ENCODE data around the gene NEU4. TPM values are rescaled to one million over a fixed set of nuclear protein-coding genes. Genes with fewer than 3 reads are reported as not detected.

Gene NEU4
- total RNA-seq, 1 donor from 2014 or later = not detected

DNA sequence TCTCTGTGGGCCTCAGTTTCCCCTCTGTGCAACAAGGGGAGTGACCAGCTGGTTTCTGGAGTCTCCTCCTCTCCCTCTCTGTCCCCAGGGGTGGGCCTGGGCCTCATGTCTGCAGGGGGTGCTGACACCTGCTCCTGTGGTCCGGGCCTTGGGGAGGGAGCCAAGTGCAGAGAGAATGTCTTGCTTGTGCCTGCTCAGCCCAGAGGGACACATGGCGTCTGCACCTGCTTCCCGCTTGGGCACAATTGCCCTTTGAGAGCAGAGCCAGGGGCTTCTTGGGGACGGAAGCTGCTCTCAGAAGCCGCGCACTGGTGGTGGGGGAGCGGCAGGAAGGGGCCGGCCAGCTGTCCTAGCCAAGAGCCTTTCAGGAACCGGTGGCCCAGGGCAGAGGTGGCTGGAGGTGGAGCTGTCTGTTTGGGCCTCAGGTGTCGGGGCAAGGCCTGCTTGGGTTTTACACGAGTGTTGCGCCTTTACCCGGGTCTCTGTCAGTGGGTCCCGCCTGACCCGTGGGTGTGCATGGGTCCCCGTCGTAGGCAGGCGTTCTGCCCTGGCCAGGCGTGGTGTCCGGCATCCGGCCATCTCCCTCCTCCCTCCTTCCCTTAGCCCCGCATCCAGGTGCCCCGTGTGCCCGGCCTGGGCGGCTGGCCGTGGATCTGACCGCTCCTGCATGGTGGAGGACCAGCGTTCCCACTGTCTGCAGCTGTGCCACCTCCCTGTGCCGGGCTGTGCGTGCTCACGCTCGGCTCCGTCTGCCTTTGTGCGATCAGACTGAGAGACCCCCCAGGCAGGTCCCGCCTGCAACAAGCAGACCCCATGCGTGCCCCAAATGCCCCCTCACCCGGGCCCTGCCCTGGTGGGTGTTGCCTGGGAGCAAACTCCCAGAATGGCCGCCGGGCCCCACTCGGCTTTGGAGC, 4.0 kb downstream of the NEU4 start:
- no peaks in the 10 kb centered on the region for H3K36me3 Mint-ChIP-seq (ENCODE audit: unreplicated experiment)
- H3K27me3 Mint-ChIP-seq (ENCODE audit: unreplicated experiment) = no peaks in the 10 kb centered on the region

DNA sequence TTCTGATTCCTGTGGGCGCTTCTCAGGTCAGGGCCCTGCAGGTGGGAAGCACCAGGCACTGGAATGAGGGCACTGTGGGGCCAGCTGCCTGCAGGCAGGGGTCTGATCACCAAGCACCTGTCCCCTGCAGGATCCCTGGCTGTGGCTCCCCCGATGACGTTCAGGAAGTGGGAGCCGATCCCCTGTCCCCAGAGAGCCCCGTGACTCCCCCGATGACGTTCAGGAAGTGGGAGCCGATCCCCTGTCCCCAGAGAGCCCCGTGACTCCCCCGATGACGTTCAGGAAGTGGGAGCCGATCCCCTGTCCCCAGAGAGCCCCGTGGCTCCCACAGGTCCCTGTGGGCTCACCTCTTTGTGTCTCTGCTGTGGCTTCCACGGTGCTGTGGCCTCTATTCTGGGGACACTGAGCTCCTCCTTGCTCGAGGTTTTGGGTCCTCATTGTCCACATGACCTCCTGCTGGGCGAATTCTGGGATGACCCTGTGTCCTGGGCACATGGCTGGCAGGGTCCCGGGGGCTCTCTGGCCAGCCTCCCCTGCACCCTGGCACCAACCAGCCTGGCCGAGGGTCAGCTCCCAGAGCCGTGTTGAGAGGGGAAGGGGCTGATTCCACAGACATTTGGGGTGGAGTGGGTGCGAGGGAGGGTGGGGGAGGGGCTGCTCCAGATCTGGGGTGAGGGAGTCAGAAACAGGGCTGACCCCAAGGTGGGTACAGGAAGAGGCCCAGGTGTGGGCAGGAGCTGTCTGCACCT, 4.8 kb downstream of the NEU4 start:
- Mint-ChIP-seq H3K36me3 (ENCODE audit: unreplicated experiment) (no peaks in the 10 kb centered on the region), H3K4me3 (ENCODE audit: unreplicated experiment) (no peak overlapping the region), H3K9me3 (ENCODE audit: unreplicated experiment) (no peaks in the 10 kb centered on the region), H3K4me1 (ENCODE audit: unreplicated experiment) (no peaks in the 10 kb centered on the region), H3K27ac (ENCODE audit: unreplicated experiment) (no peak overlapping the region), H3K27me3 (ENCODE audit: unreplicated experiment) (no peaks in the 10 kb centered on the region)
- TF ChIP-seq, protein P1, sequence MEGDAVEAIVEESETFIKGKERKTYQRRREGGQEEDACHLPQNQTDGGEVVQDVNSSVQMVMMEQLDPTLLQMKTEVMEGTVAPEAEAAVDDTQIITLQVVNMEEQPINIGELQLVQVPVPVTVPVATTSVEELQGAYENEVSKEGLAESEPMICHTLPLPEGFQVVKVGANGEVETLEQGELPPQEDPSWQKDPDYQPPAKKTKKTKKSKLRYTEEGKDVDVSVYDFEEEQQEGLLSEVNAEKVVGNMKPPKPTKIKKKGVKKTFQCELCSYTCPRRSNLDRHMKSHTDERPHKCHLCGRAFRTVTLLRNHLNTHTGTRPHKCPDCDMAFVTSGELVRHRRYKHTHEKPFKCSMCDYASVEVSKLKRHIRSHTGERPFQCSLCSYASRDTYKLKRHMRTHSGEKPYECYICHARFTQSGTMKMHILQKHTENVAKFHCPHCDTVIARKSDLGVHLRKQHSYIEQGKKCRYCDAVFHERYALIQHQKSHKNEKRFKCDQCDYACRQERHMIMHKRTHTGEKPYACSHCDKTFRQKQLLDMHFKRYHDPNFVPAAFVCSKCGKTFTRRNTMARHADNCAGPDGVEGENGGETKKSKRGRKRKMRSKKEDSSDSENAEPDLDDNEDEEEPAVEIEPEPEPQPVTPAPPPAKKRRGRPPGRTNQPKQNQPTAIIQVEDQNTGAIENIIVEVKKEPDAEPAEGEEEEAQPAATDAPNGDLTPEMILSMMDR (IDR thresholded peaks at IDR 0.05) = no peak
- no peak for DNase-seq (ENCODE audit: extremely low spot score, unreplicated experiment)

More for the DNA sequence above, 4.0 kb downstream of the NEU4 start:
- TF ChIP-seq, protein P1 (IDR thresholded peaks at IDR 0.05) = no peak
- no peaks in the 10 kb centered on the region for H3K9me3 Mint-ChIP-seq (ENCODE audit: unreplicated experiment)
- no peak overlapping the region for H3K4me3 Mint-ChIP-seq (ENCODE audit: unreplicated experiment)
- no peaks in the 10 kb centered on the region for H3K4me1 Mint-ChIP-seq (ENCODE audit: unreplicated experiment)
- no peak overlapping the region for H3K27ac Mint-ChIP-seq (ENCODE audit: unreplicated experiment)
- DNase-seq (ENCODE audit: extremely low spot score, unreplicated experiment) = peak; percentile 83

DNA sequence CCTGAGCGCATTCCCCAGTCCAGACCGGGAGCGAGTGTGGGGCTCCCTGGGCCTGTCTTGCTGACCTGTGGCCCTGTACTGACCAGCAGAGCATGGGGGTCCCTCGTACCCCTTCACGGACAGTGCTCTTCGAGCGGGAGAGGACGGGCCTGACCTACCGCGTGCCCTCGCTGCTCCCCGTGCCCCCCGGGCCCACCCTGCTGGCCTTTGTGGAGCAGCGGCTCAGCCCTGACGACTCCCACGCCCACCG, 5.3 kb downstream of the NEU4 start:
- Mint-ChIP-seq H3K9me3 (ENCODE audit: unreplicated experiment) (no peaks in the 10 kb centered on the region), H3K27ac (ENCODE audit: unreplicated experiment) (no peak overlapping the region), H3K4me1 (ENCODE audit: unreplicated experiment) (no peaks in the 10 kb centered on the region), H3K36me3 (ENCODE audit: unreplicated experiment) (no peaks in the 10 kb centered on the region), H3K4me3 (ENCODE audit: unreplicated experiment) (no peak overlapping the region), H3K27me3 (ENCODE audit: unreplicated experiment) (no peaks in the 10 kb centered on the region)
- no peak for DNase-seq (ENCODE audit: extremely low spot score, unreplicated experiment)
- TF ChIP-seq, protein P1 (IDR thresholded peaks at IDR 0.05) = no peak

DNA sequence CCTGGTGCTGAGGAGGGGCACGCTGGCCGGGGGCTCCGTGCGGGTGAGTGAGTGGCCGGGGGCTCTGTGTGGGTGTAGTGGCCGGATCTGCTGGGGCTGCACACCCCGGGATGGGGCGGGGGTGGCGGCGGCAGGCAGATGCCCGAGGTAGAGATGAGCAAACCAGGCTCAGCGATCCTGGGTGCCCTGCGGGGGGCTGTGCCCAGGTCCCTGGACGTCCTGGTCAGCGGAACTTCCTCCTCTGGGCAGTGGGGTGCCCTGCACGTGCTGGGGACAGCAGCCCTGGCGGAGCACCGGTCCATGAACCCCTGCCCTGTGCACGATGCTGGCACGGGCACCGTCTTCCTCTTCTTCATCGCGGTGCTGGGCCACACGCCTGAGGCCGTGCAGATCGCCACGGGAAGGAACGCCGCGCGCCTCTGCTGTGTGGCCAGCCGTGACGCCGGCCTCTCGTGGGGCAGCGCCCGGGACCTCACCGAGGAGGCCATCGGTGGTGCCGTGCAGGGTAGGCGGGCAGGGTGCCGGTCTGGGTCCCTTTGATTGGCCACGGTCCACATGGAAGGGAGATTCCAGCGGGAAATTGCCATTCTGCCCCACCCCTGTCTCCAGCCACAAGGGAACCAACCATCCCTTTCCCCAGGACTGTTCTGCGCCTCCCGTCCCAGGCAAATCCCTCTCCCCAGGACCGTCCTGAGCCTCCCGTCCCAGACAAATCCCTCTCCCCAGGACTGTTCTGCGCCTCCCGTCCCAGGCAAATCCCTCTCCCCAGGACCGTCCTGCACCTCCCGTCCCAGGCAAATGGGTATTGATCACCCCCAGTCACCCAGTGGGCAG, 5.9 kb downstream of the NEU4 start:
- TF ChIP-seq, protein P1 (IDR thresholded peaks at IDR 0.05) = no peak
- no peak overlapping the region for H3K27ac Mint-ChIP-seq (ENCODE audit: unreplicated experiment)
- no peaks in the 10 kb centered on the region for H3K4me1 Mint-ChIP-seq (ENCODE audit: unreplicated experiment)
- no peak overlapping the region for H3K4me3 Mint-ChIP-seq (ENCODE audit: unreplicated experiment)
- no peaks in the 10 kb centered on the region for H3K9me3 Mint-ChIP-seq (ENCODE audit: unreplicated experiment)
- DNase-seq (ENCODE audit: extremely low spot score, unreplicated experiment) = no peak
- H3K36me3 Mint-ChIP-seq (ENCODE audit: unreplicated experiment) = no peaks in the 10 kb centered on the region
- H3K27me3 Mint-ChIP-seq (ENCODE audit: unreplicated experiment) = no peaks in the 10 kb centered on the region
